Heart left ventricle (tissue), 16 donors: ENCODE measurements around the gene EPOP. TPM values are rescaled to one million over a fixed set of nuclear protein-coding genes. Genes with fewer than 3 reads are reported as not detected.

Source experiments
- ATAC-seq, 4 donors: fragments of 200-7000 bp; cut with Tn5 transposase; one replicate each; pipeline ENCODE4 v1.9.1; 2020 to 2022; ENCODE audit warnings: moderate library complexity in 4 of 4, mild to moderate bottlenecking in 3 of 4, moderate number of reproducible peaks in 1 of 4
- DNase-seq, 5 donors: peaks; one replicate each; pipeline ENCODE4 v3.0.0-alpha.2; 2020
- H3K27ac ChIP-seq, 12 donors: fragments of 200-600 bp; sonication (generic) in 4 of 12; one replicate each; pipeline versions ENCODE4 v1.5.0 to v1.8.0; 2016 to 2022; ENCODE audit warnings: mild to moderate bottlenecking in 2 of 12
- H3K27me3 ChIP-seq, 9 donors: fragments of 200-600 bp; sonication (generic) in 2 of 9; one replicate each; pipeline versions ENCODE4 v1.5.1 to v1.8.0; 2016 to 2022; ENCODE audit warnings: mild to moderate bottlenecking in 3 of 9
- H3K36me3 ChIP-seq, 9 donors: fragments of 200-600 bp; sonication (generic) in 2 of 9; one replicate each; pipeline versions ENCODE4 v1.5.0 to v1.8.0; 2018 to 2022; ENCODE audit warnings: mild to moderate bottlenecking in 2 of 9
- H3K4me1 ChIP-seq, 12 donors: fragments of 200-600 bp; sonication (generic) in 4 of 12; one replicate each; pipeline versions ENCODE4 v1.5.0 to v1.8.0; 2016 to 2022; ENCODE audit warnings: mild to moderate bottlenecking in 3 of 12
- H3K4me3 ChIP-seq, 12 donors: fragments of 200-600 bp; sonication (generic) in 4 of 12; one replicate each; pipeline versions ENCODE4 v1.5.0 to v1.8.0; 2017 to 2022; ENCODE audit warnings: mild to moderate bottlenecking in 9 of 12, moderate library complexity in 4 of 12
- H3K9me3 ChIP-seq, 12 donors: fragments of 200-600 bp; sonication (generic) in 4 of 12; one replicate each; pipeline versions ENCODE4 v1.5.0 to v1.8.0; 2016 to 2022; ENCODE audit warnings: mild to moderate bottlenecking in 1 of 12
- CTCF ChIP-seq, 12 donors: fragments of 200-600 bp; sonication (generic) in 4 of 12; IDR thresholded peaks; one replicate each; pipeline versions ENCODE4 v1.5.0 to v1.8.0; 2018 to 2022; ENCODE audit warnings: antibody characterized with exemption in 12 of 12, mild to moderate bottlenecking in 5 of 12
- POLR2A ChIP-seq, 2 donors: fragments of 450-650 bp; IDR thresholded peaks; one replicate each; pipeline ENCODE4 v1.6.1; 2017; ENCODE audit warnings: antibody characterized with exemption in 2 of 2, mild to moderate bottlenecking in 2 of 2, moderate library complexity in 2 of 2
- WGBS, 4 donors: extraction: QIAGEN DNeasy Blood & Tissue Kit in 2 of 4; methylation state at CpG; one replicate each; pipeline versions ENCODE4 v1.1.5 to v1.1.7; 2013 to 2018; 5-methylcytosine and 5-hydroxymethylcytosine counted together
- intact Hi-C, 10 donors: fragments of 100-400 bp; cut with DNase I; formaldehyde crosslinking; loops; one replicate each; pipeline versions ENCODE4 v1.11.1 to v1.14.2; 2022
- polyA plus RNA-seq, 2 donors: library from polyadenylated mRNA; stranded (reverse); fragments of 200-250 nt; gene quantifications; one replicate each; pipeline ENCODE4 v1.2.3, GENCODE V29; 2013
- total RNA-seq, 9 donors: library from RNA; depleted of rRNA in 2 of 9; stranded (reverse); fragments of >200 nt in 2 of 9; fragmentation: NEBNext Ultra II Directional in 3 of 9; extraction: Animal tissue kit (Norgen Biotek cat#: 25700) in 3 of 9; gene quantifications; one replicate each; pipeline versions ENCODE4 v1.1.0 to v1.2.4, GENCODE V29; 2016 to 2023
- donor health status: ischemic (EF 13 %, LVEDD 7.1; RV severe dilation, severe dysfunction).
- donor health status: healthy with polysubstance abuse.
- donor health status: DM: no; HTN: yes; CAD: no.
- donor health status: DM: no; HTN: no; CAD: no.
- donor health status: ischemic (EF 25% LVEDD 6.9; RV normal size, moderate dysfunction).
- donor health status: ischemic (EF 25% LVEDD 5.7; RV mildly dilated, moderate dysfunction).
- donor health status: healthy.
- donor health status: DM: yes; HTN: yes; CAD: no.
- donor health status: ischemic (EF 35%, LVEDD 5.7; RV mildly dilated, moderate dysfunction).
- donor health status: nonischemic (EF 11% LVEDD 7.7; RV severe dilation, severe dysfunction).
- donor health status: DM: yes; HTN: yes; CAD: no.
- donor health status: PGD.
- donor health status: ischemic (EF 29% LVEDD 5.4; RV normal size, mild dysfunction).
- donor health status: nonischemic (EF 23%, LVEDD 6.1; RV moderate dilation, normal function).

EPOP gene
- total and polyA plus RNA-seq, 11 donors = 0.25 to 3.1 (median 0.94) TPM

- Histone ChIP-seq H3K27ac (peak overlapping the region in 2 of 12 donors; percentile 17 to 64), H3K9me3 (no peaks in the 10 kb centered on the region), H3K36me3 (peaks cover 0 to 87% (median 76%) of the 10 kb centered on the region in 9 donors), H3K4me1 (peaks cover 0 to 57% (median 21%) of the 10 kb centered on the region in 12 donors), H3K4me3 (no peak overlapping the region), H3K27me3 (no peaks in the 10 kb centered on the region)
- WGBS, 4 donors = 74 to 82% (median 81%) methylated on average over 5 of the region's 5 CpGs
- no peak for TF ChIP-seq CTCF (IDR thresholded peaks at IDR 0.05)
- TF ChIP-seq POLR2A (IDR thresholded peaks at IDR 0.05) = no peak
- intact Hi-C loops = no loop called here
- ATAC-seq (no peak), DNase-seq (no peak)
Measured at GRCh38 chr17:38710985-38711384, 36.2 kb upstream of the EPOP start.

GRCh38 chr17:38710604-38710962 lies 35.8 kb upstream of the EPOP start:
- H3K27me3 ChIP-seq = no peaks in the 10 kb centered on the region
- H3K4me3 ChIP-seq = no peak overlapping the region
- peaks cover 0 to 83% (median 72%) of the 10 kb centered on the region in 9 donors for H3K36me3 ChIP-seq
- DNase-seq = no peak
- TF ChIP-seq POLR2A (IDR thresholded peaks at IDR 0.05) (no peak), CTCF (IDR thresholded peaks at IDR 0.05) (no peak)
- H3K9me3 ChIP-seq = no peaks in the 10 kb centered on the region
- intact Hi-C loops = no loop called here
- WGBS, 4 donors = 84 to 98% (median 92%) methylated on average over 3 of the region's 3 CpGs
- no peak for ATAC-seq
- peak overlapping the region in 1 of 12 donors; percentile 64 for H3K27ac ChIP-seq
- peaks cover 0 to 57% (median 21%) of the 10 kb centered on the region in 12 donors for H3K4me1 ChIP-seq

- Histone ChIP-seq H3K27me3 (no peaks in the 10 kb centered on the region), H3K36me3 (peaks cover 0 to 77% (median 66%) of the 10 kb centered on the region in 9 donors), H3K27ac (peak overlapping the region in 2 of 12 donors; percentile 3 to 64), H3K4me3 (no peak overlapping the region), H3K9me3 (no peaks in the 10 kb centered on the region), H3K4me1 (peaks cover 0 to 57% (median 21%) of the 10 kb centered on the region in 12 donors)
- DNase-seq (no peak), ATAC-seq (no peak)
- TF ChIP-seq POLR2A (IDR thresholded peaks at IDR 0.05) = no peak
- TF ChIP-seq CTCF (IDR thresholded peaks at IDR 0.05) = no peak
- WGBS, 4 donors = 71 to 78% (median 75%) methylated on average over 13 of the region's 13 CpGs
- intact Hi-C loops = no loop called here
Measured at GRCh38 chr17:38709864-38710603, 35.3 kb upstream of the EPOP start.

- ATAC-seq = no peak
- TF ChIP-seq CTCF (IDR thresholded peaks at IDR 0.05) (no peak), POLR2A (IDR thresholded peaks at IDR 0.05) (no peak)
- peak overlapping the region in 1 of 12 donors; percentile 3 for H3K27ac ChIP-seq
- no peak for DNase-seq
- peaks cover 0 to 59% (median 23%) of the 10 kb centered on the region in 12 donors for H3K4me1 ChIP-seq
- H3K4me3 ChIP-seq = no peak overlapping the region
- WGBS, 4 donors = 81 to 92% (median 89%) methylated on average over 10 to 18 of the region's 18 CpGs
- no peaks in the 10 kb centered on the region for H3K9me3 ChIP-seq
- H3K36me3 ChIP-seq = peaks cover 0 to 69% (median 59%) of the 10 kb centered on the region in 9 donors
- intact Hi-C loops = no loop called here
- H3K27me3 ChIP-seq = no peaks in the 10 kb centered on the region
Measured at GRCh38 chr17:38709104-38709820, 34.5 kb upstream of the EPOP start.
